Endothelial cell of hepatic sinusoid (primary cell): ENCODE data around the gene NEURL1.
"Not testable (repeated sequence)": the region's sequence is repeated elsewhere in the genome, so short reads cannot be mapped to it uniquely, and the experiment has no call there.

Experiments
- in situ Hi-C: cut with HindIII; loops from 2 replicates; pipeline ENCODE4 v1.10.0; 2017; ENCODE audit warnings: low sequenced_read_pairs

Gene NEURL1

DNA sequence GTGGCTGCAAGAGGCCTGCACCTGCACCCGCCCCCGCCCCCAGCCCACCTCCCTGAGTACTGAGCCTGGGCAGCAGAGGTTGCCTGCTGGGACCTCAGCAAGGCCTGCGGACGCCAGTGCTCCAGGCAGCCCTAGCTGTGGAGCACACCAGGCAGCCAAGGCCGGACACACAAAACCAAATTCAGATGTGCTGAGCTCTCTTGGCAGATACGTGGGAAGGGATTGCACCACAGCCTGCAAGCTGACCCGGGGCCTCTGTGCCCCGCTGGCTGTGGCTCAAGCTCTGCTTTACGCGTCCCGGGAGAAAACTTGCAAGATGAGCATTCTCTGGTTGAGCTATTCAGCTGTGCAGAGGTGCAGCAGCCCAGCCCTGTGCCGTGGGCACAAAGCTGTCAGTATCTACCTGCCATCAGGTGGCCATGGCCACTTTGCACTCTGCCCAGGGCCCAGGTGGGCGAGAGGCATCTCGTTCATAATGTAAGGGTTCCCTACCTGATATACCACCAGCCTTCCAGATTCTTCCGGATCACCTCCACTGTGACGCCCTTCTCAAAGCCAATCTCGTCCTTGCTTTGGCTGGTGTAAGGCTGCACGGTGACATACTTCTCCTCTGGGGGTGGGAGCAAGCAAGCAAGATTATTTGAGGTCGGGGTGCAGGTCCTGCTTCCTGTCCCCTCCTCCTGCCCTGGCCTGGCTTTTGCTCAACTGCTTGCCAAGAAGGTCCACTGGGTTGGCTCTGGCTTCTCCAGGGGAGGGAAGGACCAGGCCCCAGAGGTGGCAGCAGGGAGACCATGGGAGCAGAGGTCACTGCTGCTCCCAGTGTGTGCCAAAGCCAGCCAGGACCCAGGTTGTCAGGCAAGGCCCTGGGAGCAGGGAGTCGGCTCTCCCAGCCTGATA is 123.4 kb downstream of the NEURL1 start:
- in situ Hi-C loops, result no loop called here

DNA sequence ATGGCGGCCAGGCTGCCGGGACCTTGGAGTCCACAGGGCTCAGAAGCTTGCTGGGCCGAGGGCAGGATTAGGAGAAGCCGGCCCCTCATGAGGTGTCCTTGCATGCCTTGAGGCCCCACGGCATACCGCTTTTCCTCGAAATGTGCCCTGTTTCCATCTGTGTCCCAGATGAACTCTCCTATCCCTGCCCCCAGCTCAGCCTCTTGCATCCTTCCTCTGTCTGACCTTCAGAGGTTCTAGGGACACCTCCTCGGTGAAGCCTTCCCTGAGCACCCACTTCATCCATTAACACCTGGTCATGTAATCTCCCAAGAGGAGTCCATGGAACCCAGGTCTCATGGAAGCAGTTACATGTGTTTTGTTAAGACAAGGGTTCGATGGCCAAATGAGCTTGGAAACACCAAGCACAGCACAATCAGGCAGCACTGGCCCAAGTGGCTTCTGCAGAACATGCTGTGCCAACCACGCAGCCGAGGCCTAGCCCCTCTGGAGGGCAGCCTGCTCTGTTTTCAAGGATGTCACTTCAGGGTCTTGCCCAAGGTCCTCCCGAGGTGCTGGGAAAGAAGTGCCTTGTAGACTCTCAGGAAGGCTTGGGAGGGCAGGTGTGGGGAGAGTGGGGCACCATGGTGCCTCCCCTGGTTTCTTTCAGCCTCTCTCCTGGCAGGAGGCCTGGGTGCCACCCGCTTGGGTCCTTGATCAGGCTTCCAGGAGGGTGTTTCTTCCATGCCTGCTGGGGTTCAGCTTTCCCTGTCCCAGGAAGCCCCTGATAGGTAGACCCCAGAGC is 124.3 kb downstream of the NEURL1 start:
- in situ Hi-C loops, result no loop called here

DNA sequence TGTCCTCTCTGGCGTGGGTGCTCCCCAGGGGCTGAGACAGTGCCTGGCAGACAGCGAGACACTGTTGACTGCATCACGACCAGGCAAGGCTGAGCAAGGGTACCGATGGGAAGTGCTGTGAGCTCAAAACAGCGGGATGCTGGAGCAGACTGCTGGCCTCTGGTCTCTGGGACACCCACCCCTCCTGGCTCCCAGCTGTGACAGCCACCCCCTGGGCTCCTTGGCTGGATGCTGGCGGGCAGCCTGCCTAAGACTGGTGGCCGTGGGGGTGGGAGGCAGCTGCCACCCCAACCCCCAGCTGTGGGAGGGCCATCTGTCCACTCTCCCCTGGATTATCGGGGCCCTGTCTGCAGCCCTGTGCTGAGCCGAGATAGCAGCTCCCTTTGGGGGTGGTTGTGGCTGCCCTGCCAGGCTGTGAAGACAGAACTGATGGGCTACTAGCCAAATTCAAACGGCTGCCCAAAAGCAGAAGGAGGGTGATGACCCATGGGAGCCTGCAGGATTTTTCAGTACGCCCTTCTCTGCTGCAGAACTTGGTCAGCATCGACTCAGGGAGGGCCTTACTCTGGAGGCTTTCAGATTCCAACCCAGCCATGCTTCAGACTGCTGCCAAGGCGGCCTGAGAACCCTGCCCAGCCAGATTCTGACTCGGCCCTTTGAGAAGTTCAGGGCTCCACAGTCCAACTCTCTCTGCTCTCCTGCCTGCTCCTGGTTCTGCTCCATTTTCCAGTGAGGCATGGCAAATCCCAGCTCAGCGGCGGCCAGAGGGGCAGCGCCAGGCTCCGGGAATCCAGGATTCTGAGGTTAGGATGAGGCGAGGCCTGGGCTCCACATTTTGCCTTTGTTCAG is 125.3 kb downstream of the NEURL1 start:
- in situ Hi-C loops, result no loop called here

DNA sequence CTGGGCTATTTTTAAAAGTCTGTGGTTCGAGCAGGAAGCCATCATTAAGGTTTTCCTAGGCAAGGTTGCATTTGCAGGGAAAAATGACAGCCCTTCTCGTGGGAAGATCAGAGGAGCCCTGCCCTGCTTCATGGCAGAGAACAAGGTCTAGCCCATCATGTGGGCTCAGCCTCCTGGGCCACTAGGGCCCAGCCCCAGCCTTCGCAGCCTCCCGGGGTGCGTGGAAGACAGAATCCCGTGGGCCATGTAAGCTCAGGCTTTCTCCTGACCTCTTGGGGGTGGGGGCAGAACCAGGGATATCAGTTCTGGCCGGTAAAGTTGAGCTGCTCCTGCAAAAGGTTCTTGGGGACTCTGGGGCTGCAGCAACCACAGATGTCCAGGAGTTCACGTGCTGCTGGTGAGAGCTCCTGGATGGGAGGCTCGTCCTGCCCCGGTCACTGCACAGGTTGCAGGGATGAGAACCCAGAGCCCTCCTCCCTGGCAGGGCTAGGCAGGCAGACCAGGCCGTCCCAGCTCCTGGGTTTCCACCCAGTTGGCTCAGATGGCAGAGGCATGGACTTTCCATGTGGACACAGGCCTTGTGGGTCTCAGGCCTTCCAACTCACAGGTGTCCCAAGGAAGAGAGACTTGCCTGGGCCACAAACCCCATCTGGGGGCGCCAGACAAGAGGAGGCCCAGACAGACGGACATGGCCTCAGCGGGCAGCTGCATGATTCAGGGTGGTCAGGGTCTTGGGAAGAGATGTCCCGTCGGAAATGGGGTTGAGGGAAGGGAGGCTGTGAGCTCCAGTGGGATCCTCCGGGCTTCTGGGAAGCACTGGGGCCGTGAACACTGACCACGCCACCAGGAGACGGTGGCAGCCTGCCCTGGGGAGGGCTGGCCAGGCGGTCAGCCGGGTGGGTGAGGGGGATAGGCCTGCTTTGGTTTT is 126.2 kb downstream of the NEURL1 start:
- in situ Hi-C loops, result no loop called here

GRCh38 chr10:103620352-103620740 is 126.8 kb downstream of the NEURL1 start:
- in situ Hi-C loops, result no loop called here

DNA sequence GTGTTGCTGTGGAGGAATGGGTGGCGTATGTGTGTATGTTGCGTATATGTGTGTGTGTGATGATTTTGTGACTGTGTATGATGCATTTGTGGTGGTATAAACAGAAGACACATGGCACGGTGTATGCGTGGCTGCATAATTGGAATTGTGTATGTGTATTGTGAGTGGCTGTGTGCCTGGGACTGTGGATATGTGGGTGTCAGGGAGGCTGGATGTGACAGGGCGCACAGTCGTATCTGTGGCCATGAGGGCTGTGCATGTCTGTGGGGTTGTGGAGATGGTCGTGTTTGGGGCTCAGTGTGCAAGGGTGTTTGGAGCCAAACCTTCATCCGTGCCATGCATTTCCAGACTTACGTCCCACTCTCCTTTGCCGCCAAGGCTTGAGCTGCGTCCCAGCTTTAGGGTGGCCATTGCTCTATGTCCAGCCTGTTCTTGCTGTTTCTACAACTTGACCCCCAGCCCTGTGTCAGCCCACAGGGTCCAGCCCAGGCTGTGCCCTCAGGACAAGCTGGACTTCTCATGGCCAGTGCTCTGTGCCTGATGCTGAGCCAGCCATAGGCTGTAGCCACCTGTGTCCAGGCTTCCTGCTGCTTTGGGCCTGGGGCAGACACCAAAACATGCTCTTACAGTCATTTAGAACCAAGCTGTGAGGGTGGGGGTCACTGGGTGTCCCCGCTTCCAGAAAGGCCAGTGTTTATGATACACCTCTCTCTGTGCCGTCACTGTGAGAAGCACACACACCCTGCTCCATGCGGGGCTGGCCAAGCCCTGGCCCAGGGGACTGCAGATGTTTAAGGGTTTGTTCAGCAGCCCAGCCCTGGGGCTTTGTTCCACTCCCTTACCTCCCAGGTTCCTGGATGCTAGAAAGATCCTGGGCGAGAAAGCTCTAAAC is 127.6 kb downstream of the NEURL1 start:
- in situ Hi-C loops, result no loop called here

GRCh38 chr10:103621783-103622125 is 128.2 kb downstream of the NEURL1 start:
- in situ Hi-C loops, result no loop called here

DNA sequence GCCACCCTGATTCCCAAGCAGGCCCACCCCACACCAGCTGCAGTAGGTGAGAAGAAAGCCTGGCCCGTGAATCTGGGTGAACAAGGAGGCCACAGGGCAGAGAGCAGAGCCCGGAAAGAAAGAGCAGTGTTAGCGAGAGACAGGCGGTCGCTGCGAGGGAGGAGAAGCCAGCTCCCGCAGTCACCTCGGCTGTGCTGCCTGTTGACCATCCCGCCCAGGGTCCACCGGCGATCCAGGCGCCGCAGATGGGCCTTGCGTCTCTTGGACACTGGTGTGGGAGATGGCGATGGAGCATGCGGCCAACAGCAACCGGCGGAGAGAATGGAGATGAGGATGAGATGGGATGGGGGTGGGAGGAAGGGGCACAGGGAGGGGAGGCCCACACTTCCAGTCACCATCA is 128.8 kb downstream of the NEURL1 start:
- in situ Hi-C loops, result no loop called here

DNA sequence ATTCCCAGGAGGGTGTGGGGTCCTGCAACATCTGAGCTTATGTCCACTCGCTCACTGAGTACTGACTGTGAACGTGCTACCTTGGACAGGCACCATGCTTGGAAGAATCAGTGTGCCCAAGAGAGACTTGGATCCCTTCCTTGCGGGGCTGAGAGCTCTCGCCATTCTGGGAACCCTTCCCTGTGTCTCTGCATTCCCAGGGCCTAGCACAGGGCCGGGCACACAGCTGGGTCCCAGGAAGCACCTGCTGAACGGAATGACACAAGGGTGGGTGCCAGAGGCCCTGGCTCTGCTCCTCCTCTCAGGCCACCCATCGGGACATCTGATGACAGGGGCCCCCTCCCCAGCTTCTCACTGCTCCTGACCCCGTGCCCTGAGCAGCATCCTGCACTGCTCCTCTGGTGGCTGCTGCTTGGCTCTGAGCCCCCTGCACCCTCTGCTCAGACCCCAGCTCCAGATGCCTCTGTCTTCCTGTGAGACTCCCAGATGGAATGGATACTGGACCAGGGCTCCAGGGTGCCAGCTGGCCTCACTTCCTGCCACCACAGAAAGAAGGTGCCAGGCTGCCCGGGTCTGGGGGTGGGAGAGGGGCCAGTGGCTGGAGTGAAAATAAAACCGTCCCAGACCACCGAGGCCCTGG is 129.6 kb downstream of the NEURL1 start:
- in situ Hi-C loops, result no loop called here

GRCh38 chr10:103626178-103626577 is 132.7 kb downstream of the NEURL1 start:
- in situ Hi-C loops, result no loop called here

GRCh38 chr10:103627111-103627892 is 133.8 kb downstream of the NEURL1 start:
- in situ Hi-C loops, result no loop called here

- in situ Hi-C loops, result no loop called here
Measured at GRCh38 chr10:103627893-103628292, 134.4 kb downstream of the NEURL1 start.

DNA sequence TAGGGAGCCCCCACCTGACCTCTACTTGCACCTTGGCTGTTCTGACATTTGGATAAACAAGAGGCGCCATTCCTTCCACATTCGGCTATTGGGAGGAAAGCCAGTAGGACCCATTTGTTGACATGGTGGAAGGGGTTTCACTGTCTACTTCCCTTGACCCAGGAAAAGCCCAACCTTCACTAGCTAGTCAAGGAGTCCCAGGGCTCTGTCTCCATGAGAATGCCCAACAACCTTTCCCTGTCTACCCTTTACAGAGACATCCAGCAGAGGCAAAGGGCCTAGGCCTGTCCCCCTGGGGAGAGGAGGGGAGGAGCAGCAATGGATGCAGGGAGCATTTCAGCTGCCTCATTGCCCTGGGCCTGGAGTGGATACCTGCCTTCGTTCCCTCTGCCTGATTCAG is 136.1 kb downstream of the NEURL1 start:
- in situ Hi-C loops, result no loop called here

GRCh38 chr10:103630156-103630555 is 136.7 kb downstream of the NEURL1 start:
- in situ Hi-C loops, result no loop called here

DNA sequence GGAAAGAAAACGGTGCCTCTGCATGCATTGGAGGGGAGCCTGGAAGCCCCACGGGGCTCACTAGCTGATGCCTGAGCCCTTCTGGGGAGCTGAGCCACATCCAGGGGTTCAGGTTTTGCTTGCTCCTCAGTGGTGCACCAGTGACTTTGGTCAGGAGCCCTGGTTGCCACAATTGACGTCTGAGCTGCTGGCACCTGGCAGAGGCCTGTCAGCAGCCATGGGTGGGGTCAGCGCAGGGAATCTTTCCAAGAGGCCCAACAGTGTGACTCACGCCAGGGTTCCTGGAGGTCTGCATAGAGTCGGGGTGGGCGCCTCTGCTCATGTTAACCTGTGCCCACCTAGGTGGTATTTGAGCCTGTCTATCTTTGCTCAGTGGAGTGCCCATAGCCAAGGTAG is 138.7 kb downstream of the NEURL1 start:
- in situ Hi-C loops, result no loop called here

- in situ Hi-C loops, result not testable (repeated sequence)
Measured at GRCh38 chr10:103632871-103633270, 139.4 kb downstream of the NEURL1 start.

- in situ Hi-C loops, result no loop called here
Measured at GRCh38 chr10:103633846-103634245, 140.3 kb downstream of the NEURL1 start.

GRCh38 chr10:103635580-103635979 is 142.1 kb downstream of the NEURL1 start:
- in situ Hi-C loops, result no loop called here
